HG03571 (cell line): Measurements from ENCODE around the gene SPINT3.
"Not testable (repeated sequence)": the region's sequence is repeated elsewhere in the genome, so short reads cannot be mapped to it uniquely, and the experiment has no call there.

Experiments
- ATAC-seq: cut with Tn5 transposase; IDR thresholded peaks from one replicate; pipeline ENCODE4 v1.9.1; 2021; ENCODE audit not compliant: unreplicated experiment

SPINT3 gene

DNA sequence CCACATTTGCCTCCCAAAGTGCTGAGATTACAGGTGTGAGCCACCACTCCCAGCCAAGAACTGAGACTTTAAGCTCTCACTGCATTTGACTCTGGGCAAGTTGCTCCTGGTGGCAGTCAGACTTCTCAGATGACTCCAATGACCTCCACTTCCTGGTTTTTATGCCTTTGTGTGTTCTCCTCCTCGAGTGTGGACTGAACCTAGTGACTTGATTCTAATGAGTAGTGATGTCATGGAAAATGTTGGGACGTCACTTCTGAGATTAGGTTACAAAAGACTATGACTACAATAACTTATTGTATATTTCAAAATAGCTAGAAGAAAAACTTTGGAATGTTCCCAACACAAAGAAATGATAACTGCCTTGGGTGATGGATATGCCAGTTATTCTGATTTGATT, 12.0 kb downstream of the SPINT3 start:
- ATAC-seq = no peak

DNA sequence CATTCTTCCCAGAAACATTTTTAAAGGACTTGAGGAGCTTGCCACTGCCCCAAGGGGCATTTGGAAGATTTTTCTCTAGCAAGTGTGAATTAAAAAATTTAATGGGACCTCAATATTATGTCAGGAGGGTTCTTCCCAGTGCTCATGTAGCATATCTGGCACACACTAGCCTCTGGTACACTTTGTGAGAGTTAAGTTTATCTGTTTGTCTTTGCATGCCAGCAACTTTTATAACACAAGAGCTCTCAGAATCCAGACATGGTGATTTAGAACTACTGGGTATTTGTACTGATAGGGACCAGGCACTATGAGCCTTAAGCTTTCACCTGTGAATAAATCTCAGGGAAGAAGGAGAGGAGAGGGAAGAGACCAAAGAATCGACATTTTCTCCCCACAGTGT, 12.9 kb downstream of the SPINT3 start:
- no peak for ATAC-seq

DNA sequence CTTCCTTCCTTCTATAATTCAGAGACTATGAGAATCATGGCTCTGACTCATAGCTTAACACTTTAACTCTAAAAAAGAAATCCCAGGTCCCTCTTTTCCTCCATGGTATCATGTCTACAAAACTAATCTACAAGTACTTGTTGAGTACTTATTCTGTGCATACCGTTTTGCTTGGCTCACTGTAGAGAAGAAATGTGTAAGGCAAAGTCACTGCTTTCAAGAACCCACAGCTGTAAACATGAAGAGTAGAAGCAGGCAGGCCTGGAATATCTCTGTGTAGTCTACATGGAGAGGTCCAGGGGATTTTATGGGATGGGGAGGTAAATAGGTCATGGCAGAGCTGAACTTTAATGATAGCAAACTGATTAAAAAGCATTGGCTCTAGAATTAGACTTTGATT, 13.8 kb downstream of the SPINT3 start:
- no peak for ATAC-seq

DNA sequence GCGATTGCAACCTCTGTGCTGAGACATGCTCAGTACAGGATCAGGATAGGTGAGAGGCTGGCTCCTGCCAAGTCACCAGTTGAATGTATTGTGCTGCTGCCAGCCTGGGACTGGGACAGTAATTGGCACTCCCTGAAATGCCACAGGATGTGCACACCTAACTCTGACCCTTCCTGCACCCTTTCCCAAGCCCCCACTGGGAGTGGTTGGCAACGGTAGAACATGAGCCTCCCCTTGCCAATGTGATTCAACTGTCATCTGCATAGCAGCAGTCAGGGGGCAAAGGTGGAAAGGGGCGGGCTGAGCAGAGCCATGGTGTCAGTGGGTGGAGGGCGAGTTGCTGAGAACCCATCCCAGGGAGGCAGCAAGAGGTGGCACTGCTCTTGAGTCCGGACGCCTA, 15.4 kb downstream of the SPINT3 start:
- ATAC-seq = no peak

DNA sequence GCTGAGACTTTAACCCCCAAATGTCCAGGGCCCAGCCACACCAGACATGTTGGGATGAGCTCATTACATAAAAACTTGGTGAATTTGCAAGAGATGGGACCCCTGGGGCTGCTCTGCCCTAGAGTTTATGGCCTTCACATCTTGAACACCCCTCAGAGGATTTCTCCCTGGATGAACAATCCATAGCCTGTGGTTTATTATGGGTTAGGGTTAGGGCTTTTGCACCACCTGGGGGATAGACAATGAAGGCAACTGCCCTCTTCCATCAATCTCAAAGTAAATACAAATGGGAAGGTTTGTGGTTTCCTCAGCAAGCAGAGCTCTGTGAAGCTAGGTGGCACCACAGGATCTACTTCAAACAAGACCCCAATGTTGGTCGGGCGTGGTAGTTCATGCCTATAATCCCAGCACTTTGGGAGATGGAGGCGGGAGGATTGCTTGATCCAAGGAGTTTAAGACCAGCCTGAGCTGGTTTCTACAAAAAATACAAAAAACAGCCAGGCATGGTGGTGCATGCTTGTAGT, 17.4 kb downstream of the SPINT3 start:
- no peak for ATAC-seq

DNA sequence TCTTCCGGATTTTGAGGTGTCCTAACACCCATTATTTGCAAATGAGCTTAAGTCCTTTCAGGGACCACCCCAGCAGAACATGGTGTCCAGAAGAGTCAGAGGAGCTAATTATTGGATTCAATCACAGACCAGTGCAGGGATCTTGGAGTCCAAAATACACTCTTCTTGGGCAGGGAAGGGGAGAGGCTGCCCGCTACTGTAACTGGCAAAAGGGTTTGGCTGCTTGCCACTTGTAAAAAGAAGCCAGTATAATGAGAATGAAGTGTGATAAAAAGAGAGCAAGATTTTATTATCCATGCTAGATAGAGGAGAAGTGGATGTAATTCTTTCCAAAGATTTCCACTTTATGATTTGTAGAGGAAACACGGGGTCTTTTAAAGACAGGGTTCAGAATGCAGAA, 19.3 kb downstream of the SPINT3 start:
- ATAC-seq = no peak

DNA sequence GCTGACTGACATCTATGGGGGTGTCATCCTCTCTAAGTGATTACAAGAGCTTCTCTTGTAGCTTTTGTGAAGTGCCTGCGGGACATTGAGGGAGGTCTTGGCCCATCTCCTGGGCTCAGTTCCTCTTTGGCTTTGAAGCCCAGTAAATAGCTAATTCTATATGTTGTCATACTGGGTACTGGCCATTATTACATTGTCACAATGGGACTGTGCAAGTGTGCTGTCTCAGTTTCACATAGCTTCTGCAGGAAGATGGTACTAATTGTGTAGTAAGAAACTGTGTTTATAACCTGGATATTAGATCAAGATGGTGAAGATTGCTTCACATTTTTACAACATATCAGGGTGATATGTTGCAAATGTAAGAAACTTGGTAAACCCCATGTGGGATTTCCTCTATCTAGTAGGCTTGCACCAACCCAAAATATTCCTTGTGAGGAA, 19.9 kb downstream of the SPINT3 start:
- no peak for ATAC-seq

DNA sequence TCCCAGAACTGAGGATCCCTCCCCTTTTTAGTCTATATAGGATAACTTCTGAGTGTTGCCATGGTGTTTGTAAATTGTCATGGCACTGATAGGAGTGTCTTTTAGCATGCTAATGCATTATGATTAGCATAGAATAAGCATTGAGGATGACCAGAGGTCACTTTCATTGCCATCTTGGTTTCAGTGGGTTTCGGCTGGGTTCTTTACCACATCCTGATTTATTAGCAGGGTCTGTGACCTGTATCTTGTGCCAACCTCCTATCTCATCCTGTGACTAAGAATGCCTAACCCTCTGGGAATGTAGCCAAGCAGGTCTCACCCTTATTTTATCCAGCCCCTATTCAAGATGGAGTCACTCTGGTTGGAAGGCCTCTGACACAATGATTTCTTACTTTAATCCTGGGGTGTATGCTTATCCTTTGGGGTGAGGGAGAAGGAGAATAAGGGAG, 26.3 kb downstream of the SPINT3 start:
- no peak for ATAC-seq

DNA sequence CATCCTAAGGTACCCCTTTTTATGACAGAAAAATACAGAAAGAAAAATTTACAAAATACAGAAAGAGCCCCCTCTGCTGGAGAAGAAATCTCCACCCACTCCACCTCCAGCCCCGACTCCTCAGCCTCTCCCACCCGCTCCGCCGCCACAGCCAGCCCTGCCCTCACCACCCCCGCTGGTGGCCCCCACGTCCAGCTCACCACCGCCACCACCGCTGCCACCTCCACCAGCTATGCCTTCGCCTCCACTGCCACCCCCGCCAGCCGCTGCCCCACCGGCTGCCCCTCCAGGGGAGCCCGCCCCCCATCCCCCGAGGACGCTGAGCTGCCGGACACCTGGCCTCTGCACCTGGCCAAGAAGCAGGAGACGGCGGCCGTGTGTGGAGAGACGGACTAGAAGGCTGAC, 28.2 kb downstream of the SPINT3 start:
- no peak for ATAC-seq

DNA sequence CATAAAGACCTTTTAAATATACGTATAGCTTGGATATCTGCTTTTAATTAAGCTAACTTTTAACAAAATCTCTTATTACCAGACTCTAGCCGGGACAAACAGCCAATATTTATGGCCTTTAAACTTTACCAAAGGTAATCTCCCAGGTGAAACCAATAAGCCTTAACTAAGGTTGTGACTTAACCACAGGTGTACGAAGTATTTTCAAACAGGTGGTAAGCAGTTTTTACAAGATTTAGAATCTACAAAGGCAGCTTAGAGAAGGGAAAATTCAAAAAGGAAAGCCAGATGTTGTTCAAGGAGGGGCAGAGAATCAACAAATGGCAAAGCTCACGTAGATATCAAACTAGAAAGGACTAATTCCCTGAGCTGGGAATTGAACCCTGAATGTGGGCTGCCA, 30.0 kb downstream of the SPINT3 start:
- ATAC-seq = no peak

DNA sequence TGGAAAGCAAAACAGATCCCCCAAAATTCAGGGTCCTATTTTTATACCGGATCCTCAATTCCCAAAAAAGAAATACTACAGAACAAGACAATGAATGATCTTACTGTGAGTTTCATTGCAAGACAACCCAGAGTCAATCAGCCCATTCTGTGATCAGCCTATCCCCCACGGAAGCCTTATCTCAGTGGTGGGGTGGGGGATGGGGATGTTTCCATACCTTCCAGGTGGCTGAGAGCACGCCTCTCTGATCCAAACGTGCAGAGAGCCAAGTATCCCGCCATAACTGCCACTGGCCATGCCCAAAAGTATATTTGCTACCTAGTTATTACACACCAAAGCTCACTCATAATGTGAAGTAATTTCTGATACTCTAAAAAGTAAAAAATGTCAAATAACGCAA, 30.7 kb downstream of the SPINT3 start:
- ATAC-seq = no peak

DNA sequence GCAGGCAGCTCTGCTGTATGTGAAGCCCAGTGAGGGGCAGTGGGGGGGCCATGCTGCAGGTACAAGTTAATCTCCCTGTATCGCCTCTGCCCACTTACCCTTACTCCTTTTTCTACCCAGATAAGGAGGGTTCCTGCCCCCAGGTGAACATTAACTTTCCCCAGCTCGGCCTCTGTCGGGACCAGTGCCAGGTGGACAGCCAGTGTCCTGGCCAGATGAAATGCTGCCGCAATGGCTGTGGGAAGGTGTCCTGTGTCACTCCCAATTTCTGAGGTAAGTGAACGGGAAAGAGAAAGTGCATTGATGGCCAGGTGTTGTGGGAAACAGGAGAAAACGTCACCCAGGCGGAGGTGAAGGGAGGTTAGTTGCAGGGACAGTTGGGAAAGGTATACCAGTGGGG, 35.6 kb downstream of the SPINT3 start:
- ATAC-seq = no peak

DNA sequence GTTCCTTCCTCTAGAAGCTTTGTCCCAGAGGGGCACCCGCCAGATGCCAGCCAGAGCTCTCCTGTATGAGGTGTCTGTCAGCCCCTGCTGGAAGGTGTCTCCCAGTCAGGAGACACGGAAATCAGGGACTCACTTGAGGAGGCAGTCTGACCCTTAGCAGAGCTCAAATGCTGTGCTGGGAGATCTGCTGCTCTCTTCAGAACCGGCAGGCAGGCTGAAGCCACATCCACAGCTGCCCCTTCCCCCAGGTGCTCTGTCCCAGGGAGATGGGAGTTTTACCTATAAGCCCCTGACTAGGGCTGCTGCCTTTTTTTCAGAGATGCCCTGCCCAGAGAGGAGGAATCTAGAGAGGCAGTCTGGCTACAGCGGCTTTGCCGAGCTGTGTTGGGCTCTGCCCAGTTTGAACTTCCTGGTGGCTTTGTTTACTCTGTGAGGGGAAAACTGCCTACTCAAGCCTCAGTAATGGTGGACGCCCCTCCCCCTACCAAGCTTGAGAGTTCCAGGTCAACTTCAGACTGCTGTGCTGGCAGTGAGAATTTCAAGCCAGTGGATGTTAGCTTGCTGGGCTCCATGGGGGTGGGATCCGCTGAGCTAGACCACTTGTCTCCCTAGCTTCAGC, 37.8 kb downstream of the SPINT3 start:
- ATAC-seq = not testable (repeated sequence)

DNA sequence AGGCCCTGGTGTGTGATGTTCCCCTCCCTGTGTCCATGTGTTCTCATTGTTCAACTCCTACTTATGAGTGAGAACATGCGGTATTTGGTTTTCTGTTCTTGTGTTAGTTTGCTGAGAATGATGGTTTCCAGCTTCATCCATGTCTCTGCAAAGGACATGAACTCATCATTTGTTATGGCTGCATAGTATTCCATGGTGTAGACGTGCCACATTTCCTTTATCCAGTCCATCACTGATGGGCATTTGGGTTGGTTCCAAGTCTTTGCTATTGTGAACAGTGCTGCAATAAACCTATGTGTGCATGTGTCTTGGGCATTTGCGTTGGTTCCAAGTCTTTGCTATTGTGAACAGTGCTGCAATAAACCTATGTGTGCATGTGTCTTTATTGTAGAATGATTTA, 43.1 kb downstream of the SPINT3 start:
- ATAC-seq = not testable (repeated sequence)

DNA sequence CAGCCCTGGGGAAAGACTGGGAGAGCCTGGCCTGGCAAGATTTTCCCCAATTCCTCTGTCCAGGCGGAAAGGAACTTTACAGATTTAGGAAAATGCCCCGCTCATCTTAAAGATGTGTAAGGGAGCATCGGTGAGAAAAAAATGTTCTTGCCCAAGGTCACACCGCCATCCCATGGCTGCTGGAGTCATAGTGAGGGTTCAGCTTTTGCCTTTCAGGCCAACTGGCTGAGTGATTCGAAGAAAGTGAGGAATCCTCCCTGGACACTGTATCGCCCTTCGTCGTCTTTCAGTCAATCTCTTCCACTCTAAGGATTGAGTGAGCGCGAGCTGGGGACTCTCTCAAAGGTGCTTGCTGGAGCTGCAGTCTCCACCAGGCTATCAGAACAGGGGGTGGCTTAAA, 44.5 kb downstream of the SPINT3 start:
- peak; percentile 13 for ATAC-seq

DNA sequence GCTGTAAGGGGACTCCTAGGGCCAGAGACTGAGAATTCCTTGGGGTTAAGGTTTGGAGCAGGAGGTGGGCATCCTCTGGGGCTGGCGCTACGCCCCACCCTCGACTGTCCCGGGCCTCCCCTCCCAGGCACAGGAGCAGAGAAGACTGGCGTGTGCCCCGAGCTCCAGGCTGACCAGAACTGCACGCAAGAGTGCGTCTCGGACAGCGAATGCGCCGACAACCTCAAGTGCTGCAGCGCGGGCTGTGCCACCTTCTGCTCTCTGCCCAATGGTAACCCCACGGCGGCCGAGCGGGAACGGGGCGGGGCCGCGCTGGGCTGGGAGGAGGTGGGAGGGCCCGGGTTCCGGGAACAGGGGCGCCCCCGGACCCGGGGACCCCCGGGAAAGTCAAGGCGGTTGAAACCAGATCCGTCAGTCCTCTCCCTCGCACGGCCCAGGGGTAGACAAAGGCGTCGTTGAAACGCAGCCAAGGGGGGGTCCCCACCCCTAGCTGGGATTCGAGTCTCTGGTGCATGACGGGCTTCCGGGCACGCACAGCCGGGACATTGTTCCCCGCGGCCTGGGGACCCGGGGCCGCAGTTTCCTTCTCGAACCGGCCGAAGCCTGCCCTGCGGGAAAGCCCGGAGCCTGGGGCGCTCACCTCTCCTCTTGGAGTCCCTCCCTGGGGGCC, 45.0 kb downstream of the SPINT3 start:
- peak; percentile 60 for ATAC-seq

DNA sequence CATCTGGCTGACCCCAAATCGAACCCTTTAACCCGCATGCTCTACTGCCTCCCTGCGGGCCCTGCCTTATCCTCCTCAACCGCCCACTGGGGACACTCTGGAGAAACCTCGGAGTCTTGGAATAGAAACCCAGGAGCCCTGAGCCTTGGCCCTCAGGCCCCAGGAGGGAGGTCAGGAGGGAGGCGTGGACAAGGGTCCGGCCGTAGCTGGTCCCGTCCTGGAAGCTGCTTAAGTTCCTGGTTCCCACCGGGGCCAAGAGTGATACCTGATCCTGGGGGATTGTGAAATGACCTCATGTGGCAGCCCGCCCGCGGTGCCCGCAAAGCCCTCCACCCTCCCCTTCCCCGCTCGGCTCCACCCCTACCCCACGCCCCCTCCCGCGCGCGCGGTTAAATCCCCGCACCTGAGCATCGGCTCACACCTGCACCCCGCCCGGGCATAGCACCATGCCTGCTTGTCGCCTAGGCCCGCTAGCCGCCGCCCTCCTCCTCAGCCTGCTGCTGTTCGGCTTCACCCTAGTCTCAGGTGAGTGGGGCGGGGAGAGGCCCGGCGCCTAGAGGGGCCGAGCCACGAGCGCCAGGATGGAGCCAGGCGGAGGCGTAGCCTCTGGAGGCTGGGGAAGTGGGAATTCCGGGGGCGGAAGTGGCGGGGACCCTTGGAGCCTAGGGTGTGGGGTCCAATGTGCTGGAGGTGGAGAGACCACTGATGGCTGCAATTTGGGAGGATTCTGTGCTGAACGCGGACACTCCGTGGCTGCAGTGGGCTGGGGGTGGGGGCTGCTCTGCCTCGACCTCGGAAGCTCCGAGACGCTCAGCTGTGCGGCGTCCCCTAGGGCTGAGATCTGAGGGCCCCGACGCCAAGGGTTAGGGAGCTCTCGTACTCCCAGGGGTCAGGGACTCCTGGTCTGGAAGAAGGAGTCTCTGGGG, 45.8 kb downstream of the SPINT3 start, which contains the start of gene WFDC2:
TSS of gene WFDC2 (plus strand) at position 418 of the 926 bp plus-strand sequence. CDS start at position 447, 29 bp downstream.
- ATAC-seq = no peak

DNA sequence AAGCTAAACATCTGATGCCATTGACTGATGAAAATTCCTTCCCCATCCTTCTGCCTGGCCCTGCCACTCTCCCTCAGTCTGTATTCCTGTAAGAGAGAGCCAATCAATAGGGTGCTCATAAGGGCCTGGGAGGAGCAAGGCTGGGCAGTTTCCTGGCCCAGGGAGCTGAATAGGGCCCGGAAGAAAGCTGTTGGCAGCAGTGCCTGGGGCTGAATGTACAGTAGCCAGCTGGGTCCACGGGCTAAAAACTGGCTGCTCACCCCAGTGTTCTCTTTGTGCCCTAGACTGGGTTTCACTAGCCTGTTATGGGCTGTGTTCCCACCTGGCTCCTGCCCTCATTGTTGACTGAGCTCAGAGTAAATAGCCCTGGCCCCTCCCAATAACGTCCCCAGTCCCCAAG, 47.6 kb downstream of the SPINT3 start:
- no peak for ATAC-seq

DNA sequence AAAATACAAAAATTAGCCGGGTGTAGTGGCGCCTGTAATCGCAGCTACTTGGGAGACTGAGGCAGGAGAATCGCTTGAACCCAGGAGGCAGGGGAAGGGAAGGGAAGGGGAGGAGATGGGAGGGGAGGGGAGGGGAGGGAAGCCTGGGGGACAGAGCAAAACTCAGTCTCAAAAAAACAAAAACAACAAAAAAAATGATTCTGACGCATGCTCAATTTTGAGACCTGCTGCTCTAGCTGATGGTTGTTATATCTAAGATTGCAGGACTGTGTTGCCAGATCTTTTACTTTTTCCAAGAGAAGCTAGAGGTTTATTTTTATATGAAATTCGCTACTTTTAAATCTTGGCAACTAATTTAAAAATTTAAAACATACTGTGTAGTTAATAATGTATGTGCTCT, 48.2 kb downstream of the SPINT3 start:
- no peak for ATAC-seq

DNA sequence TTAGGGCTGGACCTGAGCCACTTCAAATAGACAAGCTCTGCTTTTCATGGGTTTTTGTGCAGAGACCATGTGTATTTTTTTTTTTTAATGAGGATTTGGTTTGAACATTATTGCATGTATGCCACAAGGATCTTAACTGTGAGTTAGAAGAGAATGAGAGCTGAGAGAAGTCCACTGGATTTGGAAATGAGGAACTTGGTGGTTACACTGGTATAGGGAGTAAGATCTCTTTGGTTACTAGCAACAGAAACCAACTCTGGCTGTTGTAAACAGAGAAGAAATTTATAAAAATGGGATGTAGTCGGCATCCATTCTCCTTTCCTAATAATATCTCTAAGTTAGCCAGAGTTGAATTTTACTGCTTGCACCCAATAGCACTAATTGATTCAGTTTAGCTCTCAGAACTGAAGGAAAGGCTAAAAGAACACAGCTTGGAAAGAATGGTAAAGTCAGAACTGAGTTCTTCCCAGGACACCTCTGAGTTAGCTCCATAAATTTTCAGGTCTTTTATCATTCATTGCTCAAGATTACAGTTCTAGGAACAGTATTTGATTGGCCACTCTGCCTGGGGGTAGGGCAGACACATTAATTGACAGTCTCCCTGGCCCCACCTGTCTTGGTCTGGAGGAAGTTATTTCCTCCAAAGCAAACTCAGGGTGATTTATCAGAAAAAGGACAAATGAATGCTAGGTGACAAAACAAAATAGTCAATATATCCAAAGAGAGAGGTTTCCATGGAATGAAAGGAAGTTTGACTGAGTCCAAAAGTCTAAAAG, 49.7 kb downstream of the SPINT3 start:
- ATAC-seq = no peak

DNA sequence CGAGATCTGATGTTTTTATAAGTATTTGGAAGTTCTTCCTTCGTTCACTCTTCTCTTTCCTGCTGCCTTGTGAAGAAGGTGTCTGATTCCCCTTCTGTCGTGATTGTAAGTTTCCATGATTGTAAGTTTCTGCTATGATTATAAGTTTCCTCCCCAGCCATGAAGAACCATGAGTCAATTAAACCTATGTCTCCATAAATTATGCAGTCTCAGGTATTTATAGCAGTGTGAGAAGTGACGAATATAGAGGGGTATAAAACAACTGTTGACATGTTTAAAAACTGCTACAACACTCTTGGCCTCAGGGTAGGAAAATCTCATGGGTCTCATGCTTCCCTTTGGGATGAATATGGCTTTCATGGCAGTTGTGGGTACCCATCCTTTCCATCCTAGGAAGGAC, 51.7 kb downstream of the SPINT3 start:
- no peak for ATAC-seq
